K562 (cell line): ENCODE data around the gene PTCRA. TPM values are rescaled to one million over a fixed set of nuclear protein-coding genes. Genes with fewer than 3 reads are reported as not detected.

Experiments used
- ADNP ChIP-seq: fragments of 200-800 bp; sonication (Bioruptor generic); IDR thresholded peaks from 2 replicates; pipeline ENCODE4 v1.6.1; 2016; ENCODE audit warnings: missing genetic modification characterization, missing compliant biosample characterization
- ARID1B ChIP-seq: fragments of 450-650 bp; IDR thresholded peaks from 2 replicates; pipeline ENCODE4 v1.6.1; 2016; ENCODE audit warnings: antibody characterized with exemption, mild to moderate bottlenecking, inconsistent platforms
- C11orf30 ChIP-seq: fragments of 450-650 bp; IDR thresholded peaks from 2 replicates; pipeline ENCODE4 v1.6.1; 2016; ENCODE audit warnings: low read depth, mild to moderate bottlenecking
- CBFA2T3 ChIP-seq: fragments of 450-650 bp; IDR thresholded peaks from 2 replicates; pipeline ENCODE4 v1.6.1; 2017
- CEBPB ChIP-seq: fragments of 450-650 bp; IDR thresholded peaks from 2 replicates; pipeline ENCODE4 v1.6.1; 2016; ENCODE audit warnings: missing genetic modification characterization, missing compliant biosample characterization
- CEBPG ChIP-seq, 3 experiments: fragments of 200-800 bp in 1 of 3; sonication (Bioruptor generic) in 1 of 3; sonication (generic) in 1 of 3; formaldehyde crosslinking in 1 of 3; IDR thresholded peaks in 2 of 3; conservative IDR thresholded peaks in 1 of 3; 2 replicates each; pipeline versions ENCODE4 v1.6.1 to v1.8.0; 2016 to 2022; ENCODE audit warnings: missing compliant biosample characterization in 2 of 3, missing genetic modification characterization in 2 of 3, mild to moderate bottlenecking in 1 of 3, missing genetic modification reagents in 1 of 3
- ELF1 ChIP-seq: fragments of 200-800 bp; sonication (Bioruptor generic); IDR thresholded peaks from 2 replicates; pipeline ENCODE4 v1.6.1; 2016; ENCODE audit warnings: missing genetic modification characterization, missing compliant biosample characterization
- ETV1 ChIP-seq: fragments of 450-650 bp; conservative IDR thresholded peaks from 2 replicates; pipeline ENCODE4 v1.6.1; 2016; ENCODE audit warnings: missing genetic modification characterization, control low read depth, low read depth, missing compliant biosample characterization
- HDAC2 ChIP-seq: fragments of 450-650 bp; IDR thresholded peaks from 2 replicates; pipeline ENCODE4 v1.6.1; 2016; ENCODE audit warnings: mild to moderate bottlenecking
- HNRNPL ChIP-seq: fragments of 200-400 bp; formaldehyde crosslinking; IDR thresholded peaks from 2 replicates; pipeline ENCODE4 v1.6.1; 2017; ENCODE audit warnings: low read depth, mild to moderate bottlenecking, low read length
- KAT8 ChIP-seq: fragments of 450-650 bp; IDR thresholded peaks from 2 replicates; pipeline ENCODE4 v1.6.1; 2016; ENCODE audit warnings: low read depth, mild to moderate bottlenecking
- KDM1A ChIP-seq, 2 experiments: fragments of 450-650 bp; IDR thresholded peaks; 2 replicates each; pipeline ENCODE4 v1.6.1; 2016; ENCODE audit warnings: mild to moderate bottlenecking in 2 of 2
- LCOR ChIP-seq: sonication (generic); formaldehyde crosslinking; IDR thresholded peaks from 2 replicates; pipeline ENCODE4 v1.8.0; 2022; ENCODE audit warnings: mild to moderate bottlenecking, missing genetic modification reagents
- MAFG ChIP-seq: fragments of 450-650 bp; conservative IDR thresholded peaks from 2 replicates; pipeline ENCODE4 v1.6.1; 2016; ENCODE audit warnings: missing genetic modification characterization, missing compliant biosample characterization
- SAFB ChIP-seq: fragments of 200-400 bp; formaldehyde crosslinking; IDR thresholded peaks from 2 replicates; pipeline ENCODE4 v1.6.1; 2017; ENCODE audit warnings: low read depth, low read length, borderline replicate concordance
- SP1 ChIP-seq: sonication (generic); formaldehyde crosslinking; IDR thresholded peaks from 2 replicates; pipeline ENCODE4 v1.8.1; 2022; ENCODE audit warnings: mild to moderate bottlenecking, missing genetic modification reagents
- SUPT5H ChIP-seq: fragments of 450-650 bp; IDR thresholded peaks from 2 replicates; pipeline ENCODE4 v1.6.1; 2016
- TRIM24 ChIP-seq, 2 experiments: fragments of 450-650 bp; IDR thresholded peaks; 2 replicates each; pipeline ENCODE4 v1.6.1; 2016
- ZNF444 ChIP-seq: fragments of 250-450 bp; sonication (Bioruptor Pico); IDR thresholded peaks from 2 replicates; pipeline ENCODE4 v1.4.0; 2020; ENCODE audit warnings: mild to moderate bottlenecking, moderate library complexity
- ZNF57 ChIP-seq: fragments of 450-650 bp; formaldehyde crosslinking; IDR thresholded peaks from 2 replicates; pipeline ENCODE4 v1.4.0; 2020; ENCODE audit warnings: mild to moderate bottlenecking, moderate library complexity
- polyA plus RNA-seq, 8 experiments: library from polyadenylated mRNA; depleted of rRNA in 4 of 8; stranded (reverse) in 5 of 8; unstranded in 3 of 8; fragments of >200 nt; fragmentation: Nextera tagmentation in 2 of 8; fragmentation: Illumina TruSeq in 1 of 8; extraction: Ambion mirVana in 2 of 8; extraction: Trizol in 1 of 8; gene quantifications; 2 replicates each; pipeline versions ENCODE4 v1.2.1 to v1.2.3, GENCODE V29; 2011 to 2014; ENCODE audit warnings: inconsistent platforms in 1 of 8, missing spikeins in 1 of 8
- total RNA-seq, 7 experiments: library from RNA; depleted of rRNA in 6 of 7; stranded (reverse); fragments of >200 nt in 6 of 7; fragmentation: Illumina TruSeq in 2 of 7; extraction: Trizol in 2 of 7; gene quantifications; 2 replicates each; pipeline versions ENCODE4 v1.2.1 to v1.2.3, GENCODE V29; 2011 to 2021; ENCODE audit warnings: low replicate concordance in 1 of 7
- TF ChIP-seq, protein P1 (sequence below): fragments of 450-650 bp; IDR thresholded peaks from 2 replicates; pipeline ENCODE4 v1.6.1; 2018; ENCODE audit not compliant: partially characterized antibody
- TF ChIP-seq, protein P2 (sequence below): IDR thresholded peaks from 2 replicates; pipeline ENCODE4 v1.6.1; 2011; ENCODE audit warnings: borderline replicate concordance, low read depth, mild to moderate bottlenecking, moderate library complexity, low read length; ENCODE audit not compliant: insufficient read depth, poor library complexity, severe bottlenecking
- TF ChIP-seq, protein P3 (sequence below): fragments of 200-400 bp; formaldehyde crosslinking; IDR thresholded peaks from 2 replicates; pipeline ENCODE4 v1.6.1; 2017; ENCODE audit warnings: mild to moderate bottlenecking, low read depth, low read length, moderate library complexity

The PTCRA gene
- total and polyA plus RNA-seq, 9 of the 15 experiments (the other 6 are each of a cell fraction or from before 2014, with no cell fraction given) = 0.21 TPM; not detected in 8

DNA sequence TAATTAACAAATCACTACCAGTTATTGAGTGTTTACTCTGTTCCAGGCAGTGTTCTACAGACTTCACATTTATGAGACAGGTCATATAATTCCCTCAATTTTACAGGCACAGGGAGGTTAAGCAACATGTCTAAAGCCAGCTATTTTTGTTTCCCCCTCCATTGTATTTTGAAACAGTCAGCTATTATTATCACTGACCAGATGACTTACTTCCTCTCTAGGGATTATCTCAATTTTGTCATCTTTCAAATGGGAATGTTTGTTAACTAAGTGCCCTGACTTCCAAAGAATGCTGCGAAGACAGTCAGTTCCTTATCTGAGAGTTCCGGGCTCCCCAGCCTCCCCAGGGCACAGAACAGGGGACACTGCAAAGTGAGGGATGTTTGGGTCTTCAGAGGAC is 7.8 kb downstream of the PTCRA start (continued):
- TF ChIP-seq, protein P1, sequence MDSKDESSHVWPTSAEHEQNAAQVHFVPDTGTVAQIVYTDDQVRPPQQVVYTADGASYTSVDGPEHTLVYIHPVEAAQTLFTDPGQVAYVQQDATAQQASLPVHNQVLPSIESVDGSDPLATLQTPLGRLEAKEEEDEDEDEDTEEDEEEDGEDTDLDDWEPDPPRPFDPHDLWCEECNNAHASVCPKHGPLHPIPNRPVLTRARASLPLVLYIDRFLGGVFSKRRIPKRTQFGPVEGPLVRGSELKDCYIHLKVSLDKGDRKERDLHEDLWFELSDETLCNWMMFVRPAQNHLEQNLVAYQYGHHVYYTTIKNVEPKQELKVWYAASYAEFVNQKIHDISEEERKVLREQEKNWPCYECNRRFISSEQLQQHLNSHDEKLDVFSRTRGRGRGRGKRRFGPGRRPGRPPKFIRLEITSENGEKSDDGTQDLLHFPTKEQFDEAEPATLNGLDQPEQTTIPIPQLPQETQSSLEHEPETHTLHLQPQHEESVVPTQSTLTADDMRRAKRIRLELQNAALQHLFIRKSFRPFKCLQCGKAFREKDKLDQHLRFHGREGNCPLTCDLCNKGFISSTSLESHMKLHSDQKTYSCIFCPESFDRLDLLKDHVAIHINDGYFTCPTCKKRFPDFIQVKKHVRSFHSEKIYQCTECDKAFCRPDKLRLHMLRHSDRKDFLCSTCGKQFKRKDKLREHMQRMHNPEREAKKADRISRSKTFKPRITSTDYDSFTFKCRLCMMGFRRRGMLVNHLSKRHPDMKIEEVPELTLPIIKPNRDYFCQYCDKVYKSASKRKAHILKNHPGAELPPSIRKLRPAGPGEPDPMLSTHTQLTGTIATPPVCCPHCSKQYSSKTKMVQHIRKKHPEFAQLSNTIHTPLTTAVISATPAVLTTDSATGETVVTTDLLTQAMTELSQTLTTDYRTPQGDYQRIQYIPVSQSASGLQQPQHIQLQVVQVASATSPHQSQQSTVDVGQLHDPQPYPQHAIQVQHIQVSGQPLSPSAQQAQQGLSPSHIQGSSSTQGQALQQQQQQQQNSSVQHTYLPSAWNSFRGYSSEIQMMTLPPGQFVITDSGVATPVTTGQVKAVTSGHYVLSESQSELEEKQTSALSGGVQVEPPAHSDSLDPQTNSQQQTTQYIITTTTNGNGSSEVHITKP = peak; percentile 49
- peak; percentile 71 for TF ChIP-seq C11orf30
- TF ChIP-seq ADNP (tag) = peak; percentile 76
- no peak for TF ChIP-seq ZNF444 (CRISPR knock-in tag)
- TF ChIP-seq, protein P2, sequence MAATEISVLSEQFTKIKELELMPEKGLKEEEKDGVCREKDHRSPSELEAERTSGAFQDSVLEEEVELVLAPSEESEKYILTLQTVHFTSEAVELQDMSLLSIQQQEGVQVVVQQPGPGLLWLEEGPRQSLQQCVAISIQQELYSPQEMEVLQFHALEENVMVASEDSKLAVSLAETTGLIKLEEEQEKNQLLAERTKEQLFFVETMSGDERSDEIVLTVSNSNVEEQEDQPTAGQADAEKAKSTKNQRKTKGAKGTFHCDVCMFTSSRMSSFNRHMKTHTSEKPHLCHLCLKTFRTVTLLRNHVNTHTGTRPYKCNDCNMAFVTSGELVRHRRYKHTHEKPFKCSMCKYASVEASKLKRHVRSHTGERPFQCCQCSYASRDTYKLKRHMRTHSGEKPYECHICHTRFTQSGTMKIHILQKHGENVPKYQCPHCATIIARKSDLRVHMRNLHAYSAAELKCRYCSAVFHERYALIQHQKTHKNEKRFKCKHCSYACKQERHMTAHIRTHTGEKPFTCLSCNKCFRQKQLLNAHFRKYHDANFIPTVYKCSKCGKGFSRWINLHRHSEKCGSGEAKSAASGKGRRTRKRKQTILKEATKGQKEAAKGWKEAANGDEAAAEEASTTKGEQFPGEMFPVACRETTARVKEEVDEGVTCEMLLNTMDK = no peak
- TF ChIP-seq CEBPB (tag) = peak; percentile 81
- no peak for TF ChIP-seq ZNF57 (CRISPR knock-in tag)
- peak; percentile 57 for TF ChIP-seq MAFG
- peak; percentile 48; the same call in 1 of the 2 replicates for TF ChIP-seq ARID1B
- no peak for TF ChIP-seq SP1 (CRISPR knock-in tag)
- TF ChIP-seq TRIM24 (IDR thresholded peaks at IDR 0.05) = 0 out of 4 replicates have a peak, but pooled peaks of 1 of the 2 experiments have one; percentile 17
- TF ChIP-seq HNRNPL = no peak
- no peak for TF ChIP-seq KAT8
- peak; percentile 76 for TF ChIP-seq HDAC2
- 0 out of 2 replicates have a peak, but pooled peaks have one; percentile 30 for TF ChIP-seq ELF1 (tag)
- peak; percentile 39 to 51; a peak in 2 of 4 replicates for TF ChIP-seq KDM1A (IDR thresholded peaks at IDR 0.05)
- TF ChIP-seq ETV1 (tag) = peak; percentile 70
- TF ChIP-seq, protein P3, sequence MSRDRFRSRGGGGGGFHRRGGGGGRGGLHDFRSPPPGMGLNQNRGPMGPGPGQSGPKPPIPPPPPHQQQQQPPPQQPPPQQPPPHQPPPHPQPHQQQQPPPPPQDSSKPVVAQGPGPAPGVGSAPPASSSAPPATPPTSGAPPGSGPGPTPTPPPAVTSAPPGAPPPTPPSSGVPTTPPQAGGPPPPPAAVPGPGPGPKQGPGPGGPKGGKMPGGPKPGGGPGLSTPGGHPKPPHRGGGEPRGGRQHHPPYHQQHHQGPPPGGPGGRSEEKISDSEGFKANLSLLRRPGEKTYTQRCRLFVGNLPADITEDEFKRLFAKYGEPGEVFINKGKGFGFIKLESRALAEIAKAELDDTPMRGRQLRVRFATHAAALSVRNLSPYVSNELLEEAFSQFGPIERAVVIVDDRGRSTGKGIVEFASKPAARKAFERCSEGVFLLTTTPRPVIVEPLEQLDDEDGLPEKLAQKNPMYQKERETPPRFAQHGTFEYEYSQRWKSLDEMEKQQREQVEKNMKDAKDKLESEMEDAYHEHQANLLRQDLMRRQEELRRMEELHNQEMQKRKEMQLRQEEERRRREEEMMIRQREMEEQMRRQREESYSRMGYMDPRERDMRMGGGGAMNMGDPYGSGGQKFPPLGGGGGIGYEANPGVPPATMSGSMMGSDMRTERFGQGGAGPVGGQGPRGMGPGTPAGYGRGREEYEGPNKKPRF = no peak
- TF ChIP-seq CBFA2T3 = peak; percentile 45; the same call in 1 of the 2 replicates
- 0 out of 2 replicates have a peak, but pooled peaks have one; percentile 20 for TF ChIP-seq CEBPG (CRISPR knock-in tag; IDR thresholded peaks at IDR 0.05)
- TF ChIP-seq CEBPG (tag; conservative IDR thresholded peaks at IDR 0.05 in 1 of 2, IDR thresholded peaks at IDR 0.05 in 1 of 2) = peak; percentile 45 to 65; a peak in 3 of 4 replicates
- no peak for TF ChIP-seq SUPT5H
- TF ChIP-seq SAFB = no peak
- TF ChIP-seq LCOR (CRISPR knock-in tag) = 0 out of 2 replicates have a peak, but pooled peaks have one; percentile 7
